Activated CD8-positive, alpha-beta memory T cell treated with anti-CD3 and anti-CD28 coated beads, Interleukin-2, amount 10 ng/mL, durations not matched to agents 7 days and 5 days (primary cell): ENCODE results near the gene GEMIN4. TPM values are rescaled to one million over a fixed set of nuclear protein-coding genes. Genes with fewer than 3 reads are reported as not detected.
"Not testable (repeated sequence)": the region's sequence is repeated elsewhere in the genome, so short reads cannot be mapped to it uniquely, and the experiment has no call there.

Source experiments
- ATAC-seq: fragments of 150-1000 bp; cut with Tn5 transposase; one replicate; pipeline ENCODE4 v1.10.0; 2021; ENCODE audit warnings: moderate library complexity
- CTCF ChIA-PET: fragments of 350-600 bp; sonication (Branson Sonifier 250); formaldehyde crosslinking; loops from one replicate; lab custom pipeline; 2021; ENCODE audit warnings: antibody characterized with exemption; lab: Charles Lee
- DNase-seq: peaks from one replicate; pipeline ENCODE4 v3.0.0-alpha.2; 2020
- H3K27ac Mint-ChIP-seq: one replicate; pipeline ENCODE4 v1.8.0; 2021; ENCODE audit warnings: mild to moderate bottlenecking, mixed read lengths
- H3K27me3 Mint-ChIP-seq: one replicate; pipeline ENCODE4 v1.8.0; 2021; ENCODE audit warnings: mixed read lengths
- H3K36me3 Mint-ChIP-seq: one replicate; pipeline ENCODE4 v1.8.0; 2021; ENCODE audit warnings: mild to moderate bottlenecking, mixed read lengths
- H3K4me1 Mint-ChIP-seq: one replicate; pipeline ENCODE4 v1.8.0; 2021; ENCODE audit warnings: mixed read lengths
- H3K4me3 Mint-ChIP-seq: one replicate; pipeline ENCODE4 v1.8.0; 2021; ENCODE audit warnings: mild to moderate bottlenecking, moderate library complexity, mixed read lengths
- H3K9me3 Mint-ChIP-seq: one replicate; pipeline ENCODE4 v1.8.0; 2022; ENCODE audit warnings: low read depth, mixed read lengths
- total RNA-seq, 2 experiments: library from RNA; stranded (reverse); gene quantifications; one replicate each; pipeline ENCODE4 v1.2.3, GENCODE V29; 2021

The GEMIN4 gene
- total RNA-seq, 2 experiments from 2014 or later: 40.8 to 43.0 TPM

DNA sequence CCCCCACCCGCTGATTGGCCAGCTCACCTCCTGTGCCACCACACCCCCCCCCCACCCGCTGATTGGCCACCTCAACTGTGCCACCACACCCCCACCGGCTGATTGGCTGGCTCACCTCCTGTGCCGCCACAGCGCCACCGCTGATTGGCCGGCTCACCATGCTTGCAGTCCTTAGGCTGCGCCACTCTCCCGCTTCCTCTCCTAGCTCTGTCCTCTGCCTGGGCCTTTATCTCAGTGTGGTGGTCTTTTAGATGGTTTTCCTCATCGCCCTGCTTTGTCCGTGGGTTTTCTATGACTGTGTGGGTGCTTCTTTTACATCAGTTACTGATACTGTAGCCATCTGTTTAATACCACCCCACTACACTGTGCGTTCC, 38.8 kb upstream of the GEMIN4 start:
- H3K36me3 Mint-ChIP-seq: peaks cover 29% of the 10 kb centered on the region
- CTCF ChIA-PET, H3K9me3 Mint-ChIP-seq, H3K4me1 Mint-ChIP-seq, H3K27me3 Mint-ChIP-seq, H3K4me3 Mint-ChIP-seq, ATAC-seq, DNase-seq: not testable (repeated sequence)
- peak overlapping the region; percentile 24 for H3K27ac Mint-ChIP-seq

- H3K27ac Mint-ChIP-seq, ATAC-seq, H3K4me1 Mint-ChIP-seq, H3K9me3 Mint-ChIP-seq, H3K27me3 Mint-ChIP-seq, DNase-seq, H3K4me3 Mint-ChIP-seq, CTCF ChIA-PET: not testable (repeated sequence)
- peaks cover 31% of the 10 kb centered on the region for H3K36me3 Mint-ChIP-seq
These were observed 38.1 kb upstream of the GEMIN4 start for GRCh38 chr17:789931-790873.

DNA sequence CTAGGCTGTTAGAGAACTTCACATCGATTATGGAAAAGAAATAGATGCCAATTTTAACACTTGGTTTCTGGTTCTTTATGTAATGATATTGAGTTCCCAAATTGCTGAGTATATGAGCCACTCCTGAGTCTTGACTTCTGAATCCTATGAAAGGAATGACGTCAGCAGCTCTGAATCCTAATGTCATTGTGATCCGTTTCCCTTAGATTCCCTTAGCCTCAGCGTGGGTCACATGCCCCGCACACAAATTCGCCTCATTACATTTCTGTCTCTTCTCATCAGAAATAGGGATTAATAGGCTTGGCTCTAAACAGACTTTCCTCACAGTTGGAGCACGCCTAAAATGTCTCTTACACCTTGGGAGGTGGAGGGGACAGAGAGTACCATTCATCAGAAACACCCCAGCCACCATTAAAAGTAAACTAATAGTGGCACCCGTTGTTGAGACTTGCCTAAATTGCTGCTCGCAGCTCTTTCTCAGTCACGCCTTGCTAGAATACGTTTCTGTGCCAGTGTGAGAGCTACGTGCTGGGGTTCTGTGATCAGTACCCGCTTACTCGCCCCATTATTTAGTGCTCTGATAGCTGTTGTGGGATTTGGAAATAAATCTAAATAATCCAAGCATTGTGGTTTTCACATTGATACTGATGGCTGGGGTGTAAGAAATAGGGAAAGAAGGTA, 37.2 kb upstream of the GEMIN4 start:
- ATAC-seq: no peak
- H3K4me1 Mint-ChIP-seq: peaks cover 8% of the 10 kb centered on the region
- H3K9me3 Mint-ChIP-seq: no peaks in the 10 kb centered on the region
- DNase-seq: no peak
- CTCF ChIA-PET: no interaction called here
- no peak overlapping the region for H3K4me3 Mint-ChIP-seq
- H3K27ac Mint-ChIP-seq: no peak overlapping the region
- H3K27me3 Mint-ChIP-seq: no peaks in the 10 kb centered on the region
- peaks cover 31% of the 10 kb centered on the region for H3K36me3 Mint-ChIP-seq

DNA sequence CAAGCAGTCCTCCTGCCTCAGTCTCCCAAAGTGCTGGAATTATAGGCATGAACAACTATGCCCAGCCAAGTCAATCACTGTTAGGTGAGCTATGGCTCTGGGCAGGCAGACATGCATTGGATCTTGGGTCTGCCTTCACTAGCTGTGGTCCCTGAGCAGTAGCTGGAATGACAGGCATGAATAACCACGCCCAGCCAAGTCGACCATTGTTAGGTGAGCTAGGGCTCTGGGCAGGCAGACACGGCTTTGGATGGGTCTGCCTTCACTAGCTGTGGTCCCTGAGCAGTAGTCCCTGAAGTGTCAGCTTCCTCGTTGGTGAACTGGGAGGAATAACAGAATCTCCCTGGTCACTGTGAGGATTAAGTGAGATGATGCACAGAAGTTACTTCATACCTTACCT, 36.5 kb upstream of the GEMIN4 start:
- Mint-ChIP-seq H3K27ac (no peak overlapping the region), H3K4me3 (no peak overlapping the region)
- no peak for ATAC-seq

DNA sequence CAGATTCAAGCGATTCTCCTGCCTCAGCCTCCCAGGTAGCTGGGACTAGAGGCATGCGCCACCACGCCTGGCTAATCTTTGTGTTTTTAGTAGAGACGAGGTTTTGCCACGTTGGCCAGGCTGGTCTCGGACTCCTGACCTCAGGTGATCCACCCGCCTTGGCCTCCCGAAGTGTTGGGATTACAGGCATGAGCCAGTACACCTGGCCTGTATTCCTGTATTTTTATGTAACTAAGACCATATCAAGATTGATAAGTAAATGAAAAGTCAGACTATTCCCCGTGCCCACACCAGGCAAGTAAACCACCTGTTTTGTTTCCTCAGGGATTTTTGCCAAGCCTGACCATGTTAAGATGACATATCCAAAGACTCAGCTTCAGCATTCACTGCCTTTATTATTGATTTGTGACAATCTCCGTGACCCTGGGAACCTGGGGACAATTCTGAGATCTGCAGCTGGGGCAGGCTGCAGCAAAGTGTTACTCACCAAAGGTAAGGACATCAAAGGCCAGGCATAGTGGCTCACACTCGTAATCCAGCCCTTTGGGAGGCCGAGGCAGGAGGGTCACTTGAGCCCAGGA, 35.7 kb upstream of the GEMIN4 start:
- Mint-ChIP-seq H3K4me1 (peaks cover 22% of the 10 kb centered on the region), H3K9me3 (no peaks in the 10 kb centered on the region), H3K27me3 (no peaks in the 10 kb centered on the region), H3K27ac (no peak overlapping the region), H3K4me3 (no peak overlapping the region), H3K36me3 (peaks cover 30% of the 10 kb centered on the region)
- DNase-seq (no peak), ATAC-seq (no peak)
- CTCF ChIA-PET: interaction anchor here (1.9 kb wide), 1 partner anchor 208 kb away, joined by 8 read pairs; the partner anchor contains the start of gene TIMM22

More for the DNA sequence above, 36.5 kb upstream of the GEMIN4 start:
- Mint-ChIP-seq H3K9me3 (no peaks in the 10 kb centered on the region), H3K4me1 (peaks cover 15% of the 10 kb centered on the region), H3K27me3 (no peaks in the 10 kb centered on the region), H3K36me3 (peaks cover 31% of the 10 kb centered on the region)
- CTCF ChIA-PET: interaction anchor here (1.9 kb wide), 1 partner anchor 208 kb away, joined by 8 read pairs; the partner anchor contains the start of gene TIMM22
- no peak for DNase-seq

DNA sequence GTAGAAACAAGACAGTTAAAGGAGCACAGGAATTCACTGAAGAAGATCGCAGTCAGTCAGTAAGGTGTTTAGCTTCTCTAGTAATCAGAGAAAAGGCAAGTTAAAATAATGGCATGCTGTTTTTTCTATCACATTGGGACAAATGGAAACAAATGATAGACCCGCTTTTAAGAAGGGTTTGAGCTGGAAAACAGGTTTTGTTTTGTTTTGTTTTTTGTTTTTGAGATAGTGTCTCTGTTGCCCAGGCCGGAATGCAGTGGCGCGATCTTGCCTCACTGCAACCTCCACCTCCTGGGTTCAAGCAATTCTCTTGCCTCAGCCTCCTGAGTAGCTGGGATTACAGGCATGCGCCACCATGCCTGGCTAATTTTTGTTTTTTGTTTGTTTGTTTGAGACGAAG, 33.8 kb upstream of the GEMIN4 start:
- CTCF ChIA-PET: interaction anchor here (0.6 to 2.1 kb wide), 4 partner anchors 38 to 211 kb away, joined by 3 to 6 read pairs (median 4); partner anchors contain the start of gene TIMM22
- H3K36me3 Mint-ChIP-seq: peaks cover 21% of the 10 kb centered on the region
- H3K27ac Mint-ChIP-seq, DNase-seq, ATAC-seq, H3K27me3 Mint-ChIP-seq, H3K9me3 Mint-ChIP-seq, H3K4me3 Mint-ChIP-seq: not testable (repeated sequence)
- peaks cover 32% of the 10 kb centered on the region for H3K4me1 Mint-ChIP-seq

GRCh38 chr17:784143-784542, 32.1 kb upstream of the GEMIN4 start:
- Mint-ChIP-seq H3K4me1 (peaks cover 35% of the 10 kb centered on the region), H3K4me3 (peak overlapping the region; percentile 97), H3K27me3 (no peaks in the 10 kb centered on the region), H3K36me3 (peaks cover 14% of the 10 kb centered on the region), H3K27ac (peak overlapping the region; percentile 27), H3K9me3 (no peaks in the 10 kb centered on the region)
- no peak for DNase-seq
- no peak for ATAC-seq
- CTCF ChIA-PET: no interaction called here

DNA sequence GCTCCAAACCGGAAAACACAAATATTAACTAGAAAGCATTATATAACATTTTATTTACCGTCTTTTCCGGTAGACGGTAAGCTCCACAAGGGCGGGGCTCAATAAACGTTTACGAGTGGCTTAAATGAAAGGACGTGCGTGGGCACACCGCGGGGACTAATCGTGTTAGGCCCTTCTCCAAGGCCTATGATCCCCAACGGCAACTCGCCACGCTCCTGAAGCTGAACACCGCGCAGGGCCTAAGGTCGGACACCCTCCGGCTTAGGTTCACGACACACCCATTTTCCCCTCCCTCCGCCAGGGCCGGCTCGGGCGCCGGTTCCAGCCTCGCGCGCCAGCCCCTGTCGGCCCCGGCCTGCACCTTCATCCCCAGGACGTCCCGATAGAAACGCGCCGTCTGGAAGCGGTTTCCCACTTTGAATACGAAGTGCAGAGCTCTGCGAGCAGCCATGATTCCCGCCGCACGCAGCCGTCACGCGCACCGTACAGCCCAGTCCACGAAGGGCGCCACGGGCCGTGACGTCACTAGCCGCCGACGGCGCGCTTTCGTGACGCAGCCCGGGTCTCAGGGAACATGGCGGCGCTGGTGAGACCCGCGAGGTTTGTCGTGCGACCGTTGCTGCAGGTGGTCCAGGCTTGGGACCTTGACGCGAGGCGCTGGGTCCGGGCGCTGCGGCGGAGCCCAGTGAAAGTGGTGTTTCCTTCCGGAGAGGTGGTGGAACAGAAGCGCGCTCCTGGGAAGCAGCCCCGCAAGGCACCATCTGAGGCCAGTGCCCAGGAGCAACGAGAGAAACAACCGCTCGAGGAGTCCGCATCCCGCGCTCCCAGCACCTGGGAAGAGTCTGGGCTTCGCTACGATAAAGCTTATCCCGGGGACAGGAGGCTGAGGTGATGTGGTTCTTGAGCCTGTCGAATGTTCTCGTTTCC, 30.0 kb upstream of the GEMIN4 start, which contains the start of the genes GLOD4 and MRM3:
Gene GLOD4 (minus strand): TSS at position 476 of the 927 bp plus-strand sequence. CDS start 25 bp downstream, at position 451.
Gene MRM3 (plus strand): TSS at position 549 of the 927 bp plus-strand sequence. CDS start 26 bp downstream, at position 575.
- Mint-ChIP-seq H3K9me3 (no peaks in the 10 kb centered on the region), H3K4me1 (peaks cover 37% of the 10 kb centered on the region), H3K27me3 (no peaks in the 10 kb centered on the region), H3K36me3 (peaks cover 24% of the 10 kb centered on the region), H3K27ac (peak within 1 kb of the TSS; percentile 97), H3K4me3 (peak within 1 kb of the TSS; percentile 97)
- DNase-seq (peak; percentile 95), ATAC-seq (peak; percentile 96)
- CTCF ChIA-PET: interaction anchor here (0.7 to 3.8 kb wide), 12 partner anchors 10 to 274 kb away, joined by 3 to 33 read pairs (median 5); partner anchors contain the start of genes GEMIN4, NXN and TIMM22

- no peak for ATAC-seq
- peaks cover 36% of the 10 kb centered on the region for H3K4me1 Mint-ChIP-seq
- H3K27me3 Mint-ChIP-seq: no peaks in the 10 kb centered on the region
- no peak overlapping the region for H3K27ac Mint-ChIP-seq
- H3K4me3 Mint-ChIP-seq: no peak overlapping the region
- no peaks in the 10 kb centered on the region for H3K9me3 Mint-ChIP-seq
- H3K36me3 Mint-ChIP-seq: peaks cover 45% of the 10 kb centered on the region
- no peak for DNase-seq
- CTCF ChIA-PET: interaction anchor here (2.0 kb wide), 1 partner anchor 366 kb away, joined by 7 read pairs; no protein-coding TSS in a partner anchor
These were observed 26.0 kb upstream of the GEMIN4 start for GRCh38 chr17:778096-778495.

GRCh38 chr17:774313-774584, 22.2 kb upstream of the GEMIN4 start:
- DNase-seq (no peak), ATAC-seq (no peak)
- CTCF ChIA-PET: interaction anchor here (1.0 to 1.9 kb wide), 2 partner anchors 13 to 21 kb away, joined by 4 to 5 read pairs; no protein-coding TSS in a partner anchor
- H3K4me3 Mint-ChIP-seq: no peak overlapping the region
- no peaks in the 10 kb centered on the region for H3K9me3 Mint-ChIP-seq
- peaks cover 24% of the 10 kb centered on the region for H3K4me1 Mint-ChIP-seq
- H3K27me3 Mint-ChIP-seq: no peaks in the 10 kb centered on the region
- H3K27ac Mint-ChIP-seq: no peak overlapping the region
- H3K36me3 Mint-ChIP-seq: peaks cover 57% of the 10 kb centered on the region

DNA sequence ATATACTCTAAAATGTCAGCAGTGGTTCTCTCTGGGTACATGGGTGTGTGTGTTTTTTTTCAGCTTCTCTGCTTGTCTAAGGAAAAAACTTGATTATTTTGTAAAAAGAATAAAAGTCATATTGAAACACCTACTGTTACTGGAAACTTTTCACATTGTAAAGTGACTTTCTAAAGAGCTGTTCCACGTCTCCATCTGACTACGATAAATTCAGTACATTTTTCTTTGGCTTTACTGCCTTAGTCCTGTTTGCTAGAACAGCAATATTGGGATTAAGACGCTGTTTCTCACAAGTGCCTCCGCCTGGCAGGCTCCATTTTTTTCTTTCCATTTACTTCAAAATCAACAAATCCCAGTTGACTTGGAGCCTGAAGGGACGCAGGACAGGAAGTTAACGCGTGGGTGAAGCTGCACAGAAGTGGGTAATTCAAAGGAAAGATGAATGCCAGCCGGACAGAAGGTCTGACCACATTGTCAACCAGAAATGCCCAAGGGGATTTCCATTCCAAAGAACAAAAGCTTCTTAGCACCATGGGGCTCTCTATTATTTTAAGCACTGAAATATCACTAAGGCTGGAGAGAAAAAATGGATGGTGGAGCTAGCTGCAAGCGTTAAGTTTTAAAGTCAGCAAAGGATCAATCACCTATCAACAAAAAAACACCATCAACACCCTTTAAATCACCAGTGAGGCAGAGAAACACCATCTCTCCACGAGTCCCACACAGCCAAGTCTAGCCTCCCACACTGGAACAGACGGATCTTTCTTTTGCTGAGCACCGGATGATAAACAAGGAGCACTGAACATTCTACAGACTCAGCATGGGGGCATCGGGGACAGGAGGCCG, 21.6 kb upstream of the GEMIN4 start:
- H3K4me1 Mint-ChIP-seq: peaks cover 22% of the 10 kb centered on the region
- peak overlapping the region; percentile 44 for H3K27ac Mint-ChIP-seq
- H3K27me3 Mint-ChIP-seq: no peaks in the 10 kb centered on the region
- DNase-seq (no peak), ATAC-seq (no peak)
- peaks cover 58% of the 10 kb centered on the region for H3K36me3 Mint-ChIP-seq
- H3K9me3 Mint-ChIP-seq: no peaks in the 10 kb centered on the region
- no peak overlapping the region for H3K4me3 Mint-ChIP-seq
- CTCF ChIA-PET: interaction anchor here (1.0 to 1.9 kb wide), 2 partner anchors 12 to 21 kb away, joined by 4 to 5 read pairs; no protein-coding TSS in a partner anchor
